Calu3 (cell line): ENCODE data around the gene SMO. TPM values are rescaled to one million over a fixed set of nuclear protein-coding genes. Genes with fewer than 3 reads are reported as not detected.

Experiments
- BruUV-seq: library from RNA; stranded (reverse); fragments of 400-500 nt; replicated peaks from 2 replicates; lab custom pipeline; 2021; lab: Mats Ljungman, UMichigan
- CTCF ChIA-PET: fragments of 300-600 bp; sonication (Branson Sonifier 250); formaldehyde crosslinking; loops from one replicate; lab custom pipeline; 2022; ENCODE audit warnings: antibody characterized with exemption; lab: Charles Lee
- DNase-seq: peaks from one replicate; pipeline ENCODE4 v3.0.0; 2022
- H3K27ac Mint-ChIP-seq: one replicate; pipeline ENCODE4 v1.8.0; 2022; ENCODE audit warnings: mixed read lengths; ENCODE audit not compliant: unreplicated experiment
- H3K27me3 Mint-ChIP-seq: one replicate; pipeline ENCODE4 v1.8.0; 2022; ENCODE audit warnings: mixed read lengths; ENCODE audit not compliant: unreplicated experiment
- H3K36me3 Mint-ChIP-seq: one replicate; pipeline ENCODE4 v1.8.0; 2022; ENCODE audit warnings: mild to moderate bottlenecking, moderate library complexity, mixed read lengths; ENCODE audit not compliant: insufficient read depth, unreplicated experiment
- H3K4me1 Mint-ChIP-seq: one replicate; pipeline ENCODE4 v1.8.0; 2022; ENCODE audit warnings: mild to moderate bottlenecking, low read depth, mixed read lengths; ENCODE audit not compliant: unreplicated experiment
- H3K4me3 Mint-ChIP-seq: one replicate; pipeline ENCODE4 v1.8.0; 2022; ENCODE audit warnings: mild to moderate bottlenecking, low read depth, moderate library complexity, mixed read lengths; ENCODE audit not compliant: unreplicated experiment
- H3K9me3 Mint-ChIP-seq: one replicate; pipeline ENCODE4 v1.8.0; 2022; ENCODE audit warnings: low read depth, mixed read lengths; ENCODE audit not compliant: unreplicated experiment
- CTCF ChIP-seq: fragments of 200-600 bp; IDR thresholded peaks from one replicate; pipeline ENCODE4 v1.8.0; 2022; ENCODE audit warnings: antibody characterized with exemption; ENCODE audit not compliant: unreplicated experiment
- intact Hi-C: fragments of 100-400 bp; cut with micrococcal nuclease; formaldehyde crosslinking; loops from one replicate; pipeline ENCODE4 v1.10.0; 2022; ENCODE audit not compliant: unreplicated experiment
- total RNA-seq: library from RNA; stranded (reverse); gene quantifications from 2 replicates; pipeline ENCODE4 v1.2.3, GENCODE V29; 2022

The SMO gene
- total RNA-seq, 1 experiment from 2014 or later = 3.6 TPM

GRCh38 chr7:129161524-129162225 lies 26.8 kb upstream of the SMO start:
- H3K27ac Mint-ChIP-seq = no peak overlapping the region
- BruUV-seq = no TSS peak
- no peaks in the 10 kb centered on the region for H3K9me3 Mint-ChIP-seq
- H3K36me3 Mint-ChIP-seq = peaks cover 5% of the 10 kb centered on the region
- TF ChIP-seq CTCF = no peak
- no peaks in the 10 kb centered on the region for H3K27me3 Mint-ChIP-seq
- no peaks in the 10 kb centered on the region for H3K4me1 Mint-ChIP-seq
- intact Hi-C loops = no loop called here
- DNase-seq = no peak
- H3K4me3 Mint-ChIP-seq = no peak overlapping the region
- CTCF ChIA-PET = no interaction called here

GRCh38 chr7:129162732-129163131 lies 25.7 kb upstream of the SMO start:
- BruUV-seq = no TSS peak
- no peak for DNase-seq
- Mint-ChIP-seq H3K9me3 (no peaks in the 10 kb centered on the region), H3K27me3 (no peaks in the 10 kb centered on the region), H3K4me1 (no peaks in the 10 kb centered on the region), H3K27ac (no peak overlapping the region), H3K36me3 (peaks cover 5% of the 10 kb centered on the region), H3K4me3 (no peak overlapping the region)
- intact Hi-C loops = no loop called here
- CTCF ChIA-PET = no interaction called here
- TF ChIP-seq CTCF = no peak

GRCh38 chr7:129163875-129164544 lies 24.4 kb upstream of the SMO start:
- no TSS peak for BruUV-seq
- CTCF ChIA-PET = interaction anchor here (0.5 to 1.4 kb wide), 20 partner anchors 10 to 369 kb away, joined by 3 to 18 read pairs (median 4); partner anchors contain the start of genes AHCYL2, STRIP2 and TSPAN33
- H3K4me3 Mint-ChIP-seq = no peak overlapping the region
- peak; percentile 56 for TF ChIP-seq CTCF
- H3K36me3 Mint-ChIP-seq = peaks cover 8% of the 10 kb centered on the region
- H3K27ac Mint-ChIP-seq = no peak overlapping the region
- H3K4me1 Mint-ChIP-seq = no peaks in the 10 kb centered on the region
- H3K27me3 Mint-ChIP-seq = no peaks in the 10 kb centered on the region
- H3K9me3 Mint-ChIP-seq = no peaks in the 10 kb centered on the region
- no peak for DNase-seq
- intact Hi-C loops = loop anchor here (1.0 kb wide), 1 partner anchor 46 kb away; no protein-coding TSS in a partner anchor

GRCh38 chr7:129166745-129167144 lies 21.7 kb upstream of the SMO start:
- intact Hi-C loops = no loop called here
- no peaks in the 10 kb centered on the region for H3K9me3 Mint-ChIP-seq
- no peak overlapping the region for H3K27ac Mint-ChIP-seq
- no peak for DNase-seq
- H3K27me3 Mint-ChIP-seq = no peaks in the 10 kb centered on the region
- no peaks in the 10 kb centered on the region for H3K4me1 Mint-ChIP-seq
- H3K36me3 Mint-ChIP-seq = peaks cover 8% of the 10 kb centered on the region
- BruUV-seq = no TSS peak
- TF ChIP-seq CTCF = no peak
- no peak overlapping the region for H3K4me3 Mint-ChIP-seq
- CTCF ChIA-PET = no interaction called here
